Suprapubic skin (tissue), 4 donors: ENCODE measurements around the gene FCHSD1.

Source experiments
- CTCF ChIP-seq, 2 donors: fragments of 200-600 bp in 1 of 2; fragments of 450-650 bp in 1 of 2; sonication (generic) in 1 of 2; IDR thresholded peaks; one replicate each; pipeline ENCODE4 v1.5.1; 2016 to 2019; ENCODE audit warnings: antibody characterized with exemption in 2 of 2, mild to moderate bottlenecking in 1 of 2, moderate library complexity in 1 of 2
- POLR2A ChIP-seq, 2 donors: fragments of 450-650 bp; IDR thresholded peaks; one replicate each; pipeline ENCODE4 v1.6.1; 2017; ENCODE audit warnings: antibody characterized with exemption in 2 of 2, mild to moderate bottlenecking in 2 of 2, moderate library complexity in 2 of 2
- POLR2AphosphoS5 ChIP-seq, 3 donors: sonication (generic); formaldehyde crosslinking; IDR thresholded peaks; one replicate each; pipeline ENCODE4 v1.6.1; 2017; ENCODE audit warnings: antibody characterized with exemption in 3 of 3

GRCh38 chr5:141696431-141696830 lies 45.2 kb upstream of the FCHSD1 start:
- no peak for TF ChIP-seq CTCF (IDR thresholded peaks at IDR 0.05)
- TF ChIP-seq POLR2A (IDR thresholded peaks at IDR 0.05) = no peak
- TF ChIP-seq POLR2AphosphoS5 (IDR thresholded peaks at IDR 0.05) = no peak
